Measurements from ENCODE around the gene NUDT13.
"Not testable (repeated sequence)": the region's sequence is repeated elsewhere in the genome, so short reads cannot be mapped to it uniquely, and the experiment has no call there.

The NUDT13 gene

GRCh38 chr10:73099141-73099540 lies 11.1 kb upstream of the NUDT13 start:
- H3K36me3 ChIP-seq (ENCODE audit: insufficient read depth, insufficient read length, low read length), result peaks cover 4% of the 10 kb centered on the region
- no peaks in the 10 kb centered on the region for H3K27me3 ChIP-seq (ENCODE audit: insufficient read depth, insufficient read length)
- H3K4me1 ChIP-seq (ENCODE audit: insufficient read depth, insufficient read length), result no peaks in the 10 kb centered on the region
- no peak overlapping the region for H3K9ac ChIP-seq (ENCODE audit: insufficient read length, low read depth)
- TF ChIP-seq SUZ12 (IDR thresholded peaks at IDR 0.05; ENCODE audit: extremely low read depth, insufficient read depth, insufficient read length), result no peak
- TF ChIP-seq YY1 (IDR thresholded peaks at IDR 0.05; ENCODE audit: insufficient read depth, insufficient read length), result no peak
- TF ChIP-seq ZNF274 (IDR thresholded peaks at IDR 0.05; ENCODE audit: low read depth, low read length), result no peak
- no peaks in the 10 kb centered on the region for H3K9me3 ChIP-seq (ENCODE audit: insufficient read depth, low read length)
- DNase-seq (ENCODE audit: low read depth, low spot score), result no peak
- no peak overlapping the region for H3K4me3 ChIP-seq (ENCODE audit: insufficient read length, low read depth)

- TF ChIP-seq ZNF274 (IDR thresholded peaks at IDR 0.05; ENCODE audit: low read depth, low read length), result no peak
- no peak for TF ChIP-seq YY1 (IDR thresholded peaks at IDR 0.05; ENCODE audit: insufficient read depth, insufficient read length)
- TF ChIP-seq SUZ12 (IDR thresholded peaks at IDR 0.05; ENCODE audit: extremely low read depth, insufficient read depth, insufficient read length), result no peak
- DNase-seq (ENCODE audit: low read depth, low spot score), result no peak
- peaks cover 14% of the 10 kb centered on the region for H3K36me3 ChIP-seq (ENCODE audit: insufficient read depth, insufficient read length, low read length)
- H3K9ac ChIP-seq (ENCODE audit: insufficient read length, low read depth), result no peak overlapping the region
- no peaks in the 10 kb centered on the region for H3K27me3 ChIP-seq (ENCODE audit: insufficient read depth, insufficient read length)
- H3K4me3 ChIP-seq (ENCODE audit: insufficient read length, low read depth), result no peak overlapping the region
- H3K4me1 ChIP-seq (ENCODE audit: insufficient read depth, insufficient read length), result no peaks in the 10 kb centered on the region
- H3K9me3 ChIP-seq (ENCODE audit: insufficient read depth, low read length), result peaks cover 14% of the 10 kb centered on the region; the same call in 1 of the 2 replicates
Measured at GRCh38 chr10:73106301-73106700, 4.0 kb upstream of the NUDT13 start.

GRCh38 chr10:73109248-73109652 lies 1.0 kb upstream of the NUDT13 start:
- DNase-seq (ENCODE audit: low read depth, low spot score); H3K9ac ChIP-seq (ENCODE audit: insufficient read length, low read depth); H3K27me3 ChIP-seq (ENCODE audit: insufficient read depth, insufficient read length); H3K4me3 ChIP-seq (ENCODE audit: insufficient read length, low read depth); H3K4me1 ChIP-seq (ENCODE audit: insufficient read depth, insufficient read length): not testable (repeated sequence)
- H3K36me3 ChIP-seq (ENCODE audit: insufficient read depth, insufficient read length, low read length), result peaks cover 10% of the 10 kb centered on the region
- H3K9me3 ChIP-seq (ENCODE audit: insufficient read depth, low read length), result peaks cover 14% of the 10 kb centered on the region; the same call in 1 of the 2 replicates

GRCh38 chr10:73112032-73112431 lies 1.8 kb downstream of the NUDT13 start:
- Histone ChIP-seq H3K9me3 (ENCODE audit: insufficient read depth, low read length) (peaks cover 14% of the 10 kb centered on the region; the same call in 1 of the 2 replicates), H3K36me3 (ENCODE audit: insufficient read depth, insufficient read length, low read length) (peaks cover 10% of the 10 kb centered on the region)
- not testable (repeated sequence) for DNase-seq (ENCODE audit: low read depth, low spot score); H3K27me3 ChIP-seq (ENCODE audit: insufficient read depth, insufficient read length); H3K4me3 ChIP-seq (ENCODE audit: insufficient read length, low read depth); H3K4me1 ChIP-seq (ENCODE audit: insufficient read depth, insufficient read length); H3K9ac ChIP-seq (ENCODE audit: insufficient read length, low read depth)

GRCh38 chr10:73113551-73113950 lies 3.3 kb downstream of the NUDT13 start:
- Histone ChIP-seq H3K9ac (ENCODE audit: insufficient read length, low read depth) (no peak overlapping the region), H3K27me3 (ENCODE audit: insufficient read depth, insufficient read length) (no peaks in the 10 kb centered on the region), H3K36me3 (ENCODE audit: insufficient read depth, insufficient read length, low read length) (peaks cover 10% of the 10 kb centered on the region), H3K9me3 (ENCODE audit: insufficient read depth, low read length) (peaks cover 14% of the 10 kb centered on the region; the same call in 1 of the 2 replicates), H3K4me1 (ENCODE audit: insufficient read depth, insufficient read length) (no peaks in the 10 kb centered on the region), H3K4me3 (ENCODE audit: insufficient read length, low read depth) (no peak overlapping the region)
- no peak for DNase-seq (ENCODE audit: low read depth, low spot score)
- TF ChIP-seq SUZ12 (IDR thresholded peaks at IDR 0.05; ENCODE audit: extremely low read depth, insufficient read depth, insufficient read length) (no peak), YY1 (IDR thresholded peaks at IDR 0.05; ENCODE audit: insufficient read depth, insufficient read length) (no peak), ZNF274 (IDR thresholded peaks at IDR 0.05; ENCODE audit: low read depth, low read length) (no peak)

GRCh38 chr10:73116017-73116416 lies 5.8 kb downstream of the NUDT13 start:
- Histone ChIP-seq H3K4me1 (ENCODE audit: insufficient read depth, insufficient read length) (no peaks in the 10 kb centered on the region), H3K27me3 (ENCODE audit: insufficient read depth, insufficient read length) (no peaks in the 10 kb centered on the region), H3K4me3 (ENCODE audit: insufficient read length, low read depth) (no peak overlapping the region), H3K9ac (ENCODE audit: insufficient read length, low read depth) (no peak overlapping the region), H3K9me3 (ENCODE audit: insufficient read depth, low read length) (no peaks in the 10 kb centered on the region), H3K36me3 (ENCODE audit: insufficient read depth, insufficient read length, low read length) (no peaks in the 10 kb centered on the region)
- no peak for TF ChIP-seq ZNF274 (IDR thresholded peaks at IDR 0.05; ENCODE audit: low read depth, low read length)
- TF ChIP-seq SUZ12 (IDR thresholded peaks at IDR 0.05; ENCODE audit: extremely low read depth, insufficient read depth, insufficient read length), result no peak
- TF ChIP-seq YY1 (IDR thresholded peaks at IDR 0.05; ENCODE audit: insufficient read depth, insufficient read length), result no peak
- no peak for DNase-seq (ENCODE audit: low read depth, low spot score)

GRCh38 chr10:73117976-73118743 lies 7.9 kb downstream of the NUDT13 start:
- TF ChIP-seq ZNF274 (IDR thresholded peaks at IDR 0.05; ENCODE audit: low read depth, low read length) (no peak), YY1 (IDR thresholded peaks at IDR 0.05; ENCODE audit: insufficient read depth, insufficient read length) (no peak), SUZ12 (IDR thresholded peaks at IDR 0.05; ENCODE audit: extremely low read depth, insufficient read depth, insufficient read length) (no peak)
- H3K4me3 ChIP-seq (ENCODE audit: insufficient read length, low read depth), result no peak overlapping the region
- no peaks in the 10 kb centered on the region for H3K36me3 ChIP-seq (ENCODE audit: insufficient read depth, insufficient read length, low read length)
- no peak overlapping the region for H3K9ac ChIP-seq (ENCODE audit: insufficient read length, low read depth)
- no peaks in the 10 kb centered on the region for H3K9me3 ChIP-seq (ENCODE audit: insufficient read depth, low read length)
- H3K4me1 ChIP-seq (ENCODE audit: insufficient read depth, insufficient read length), result no peaks in the 10 kb centered on the region
- H3K27me3 ChIP-seq (ENCODE audit: insufficient read depth, insufficient read length), result no peaks in the 10 kb centered on the region
- no peak for DNase-seq (ENCODE audit: low read depth, low spot score)

Measured in NT2/D1 (cell line).